ENCODE data around the gene LCLAT1.

Gene LCLAT1

GRCh38 chr2:30509716-30510115, 62.7 kb downstream of the LCLAT1 start:
- CTCF ChIA-PET: interaction anchor here (0.6 to 1.6 kb wide), 2 partner anchors 52 to 175 kb away, joined by 3 to 4 read pairs; no protein-coding TSS in a partner anchor
- H3K27ac ChIP-seq (ENCODE audit: extremely low read depth, low read depth, low read length): no peak overlapping the region

GRCh38 chr2:30510409-30510808, 63.4 kb downstream of the LCLAT1 start:
- CTCF ChIA-PET: interaction anchor here (0.6 to 1.6 kb wide), 3 partner anchors 122 to 175 kb away, joined by 3 to 4 read pairs (median 3); no protein-coding TSS in a partner anchor
- Histone ChIP-seq H3K36me3 (ENCODE audit: control insufficient read depth in 2 of 2, insufficient read depth in 1 of 2, low read length in 2 of 2) (no peaks in the 10 kb centered on the region), H3K9me3 (ENCODE audit: control insufficient read depth, insufficient read depth, low read depth, low read length) (no peaks in the 10 kb centered on the region), H3K4me3 (ENCODE audit: low read depth, low read length) (no peak overlapping the region), H3K4me1 (ENCODE audit: control insufficient read depth, insufficient read depth, low read length) (peaks cover 50% of the 10 kb centered on the region), H3K27ac (ENCODE audit: extremely low read depth, low read depth, low read length) (no peak overlapping the region)
- POLR2A ChIA-PET: no interaction called here
- TF ChIP-seq TCF7L2 (IDR thresholded peaks at IDR 0.05; ENCODE audit: borderline replicate concordance, low read depth, low read length): no peak
- no peak for TF ChIP-seq ZNF837 (tag by site-specific recombination; IDR thresholded peaks at IDR 0.05)
- no peak for TF ChIP-seq ZNF626 (tag by site-specific recombination; IDR thresholded peaks at IDR 0.05)
- TF ChIP-seq ZNF660 (tag by site-specific recombination; IDR thresholded peaks at IDR 0.05): no peak

More at GRCh38 chr2:30509716-30510115, 62.7 kb downstream of the LCLAT1 start:
- H3K4me3 ChIP-seq (ENCODE audit: low read depth, low read length): no peak overlapping the region
- H3K36me3 ChIP-seq (ENCODE audit: control insufficient read depth in 2 of 2, insufficient read depth in 1 of 2, low read length in 2 of 2): no peaks in the 10 kb centered on the region
- no peak for TF ChIP-seq ZNF398 (tag by site-specific recombination; IDR thresholded peaks at IDR 0.05)
- TF ChIP-seq ZBTB20 (tag by site-specific recombination; IDR thresholded peaks at IDR 0.05): no peak
- TF ChIP-seq ZBTB48 (tag by site-specific recombination; IDR thresholded peaks at IDR 0.05): no peak
- TF ChIP-seq ZNF658 (tag by site-specific recombination; IDR thresholded peaks at IDR 0.05): no peak
- no peak for TF ChIP-seq ZNF76 (tag by site-specific recombination; IDR thresholded peaks at IDR 0.05; ENCODE audit: borderline replicate concordance, low read depth)
- TF ChIP-seq ZNF514 (tag by site-specific recombination; IDR thresholded peaks at IDR 0.05): no peak
- no peak for TF ChIP-seq ZNF670 (tag by site-specific recombination; IDR thresholded peaks at IDR 0.05; ENCODE audit: low read depth)
- no peak for TF ChIP-seq ZNF211 (tag by site-specific recombination; IDR thresholded peaks at IDR 0.05; ENCODE audit: low read depth)
- TF ChIP-seq, protein P1, sequence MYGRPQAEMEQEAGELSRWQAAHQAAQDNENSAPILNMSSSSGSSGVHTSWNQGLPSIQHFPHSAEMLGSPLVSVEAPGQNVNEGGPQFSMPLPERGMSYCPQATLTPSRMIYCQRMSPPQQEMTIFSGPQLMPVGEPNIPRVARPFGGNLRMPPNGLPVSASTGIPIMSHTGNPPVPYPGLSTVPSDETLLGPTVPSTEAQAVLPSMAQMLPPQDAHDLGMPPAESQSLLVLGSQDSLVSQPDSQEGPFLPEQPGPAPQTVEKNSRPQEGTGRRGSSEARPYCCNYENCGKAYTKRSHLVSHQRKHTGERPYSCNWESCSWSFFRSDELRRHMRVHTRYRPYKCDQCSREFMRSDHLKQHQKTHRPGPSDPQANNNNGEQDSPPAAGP (tag by site-specific recombination; IDR thresholded peaks at IDR 0.05): no peak
- TF ChIP-seq ZNF366 (tag by site-specific recombination; conservative IDR thresholded peaks at IDR 0.05): no peak
- TF ChIP-seq ZNF341 (tag by site-specific recombination; IDR thresholded peaks at IDR 0.05; ENCODE audit: low read depth): no peak
- TF ChIP-seq BCL11B (tag by site-specific recombination; IDR thresholded peaks at IDR 0.05; ENCODE audit: low read depth): no peak
- TF ChIP-seq ZNF155 (tag by site-specific recombination; IDR thresholded peaks at IDR 0.05): no peak
- TF ChIP-seq ZFP69B (tag by site-specific recombination; IDR thresholded peaks at IDR 0.05): no peak
- TF ChIP-seq, protein P2, sequence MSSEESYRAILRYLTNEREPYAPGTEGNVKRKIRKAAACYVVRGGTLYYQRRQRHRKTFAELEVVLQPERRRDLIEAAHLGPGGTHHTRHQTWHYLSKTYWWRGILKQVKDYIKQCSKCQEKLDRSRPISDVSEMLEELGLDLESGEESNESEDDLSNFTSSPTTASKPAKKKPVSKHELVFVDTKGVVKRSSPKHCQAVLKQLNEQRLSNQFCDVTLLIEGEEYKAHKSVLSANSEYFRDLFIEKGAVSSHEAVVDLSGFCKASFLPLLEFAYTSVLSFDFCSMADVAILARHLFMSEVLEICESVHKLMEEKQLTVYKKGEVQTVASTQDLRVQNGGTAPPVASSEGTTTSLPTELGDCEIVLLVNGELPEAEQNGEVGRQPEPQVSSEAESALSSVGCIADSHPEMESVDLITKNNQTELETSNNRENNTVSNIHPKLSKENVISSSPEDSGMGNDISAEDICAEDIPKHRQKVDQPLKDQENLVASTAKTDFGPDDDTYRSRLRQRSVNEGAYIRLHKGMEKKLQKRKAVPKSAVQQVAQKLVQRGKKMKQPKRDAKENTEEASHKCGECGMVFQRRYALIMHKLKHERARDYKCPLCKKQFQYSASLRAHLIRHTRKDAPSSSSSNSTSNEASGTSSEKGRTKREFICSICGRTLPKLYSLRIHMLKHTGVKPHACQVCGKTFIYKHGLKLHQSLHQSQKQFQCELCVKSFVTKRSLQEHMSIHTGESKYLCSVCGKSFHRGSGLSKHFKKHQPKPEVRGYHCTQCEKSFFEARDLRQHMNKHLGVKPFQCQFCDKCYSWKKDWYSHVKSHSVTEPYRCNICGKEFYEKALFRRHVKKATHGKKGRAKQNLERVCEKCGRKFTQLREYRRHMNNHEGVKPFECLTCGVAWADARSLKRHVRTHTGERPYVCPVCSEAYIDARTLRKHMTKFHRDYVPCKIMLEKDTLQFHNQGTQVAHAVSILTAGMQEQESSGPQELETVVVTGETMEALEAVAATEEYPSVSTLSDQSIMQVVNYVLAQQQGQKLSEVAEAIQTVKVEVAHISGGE (tag by site-specific recombination; conservative IDR thresholded peaks at IDR 0.05; ENCODE audit: low read depth): no peak
- TF ChIP-seq ZNF777 (tag by site-specific recombination; IDR thresholded peaks at IDR 0.05; ENCODE audit: borderline replicate concordance): no peak
- TF ChIP-seq RBAK (tag by site-specific recombination; IDR thresholded peaks at IDR 0.05): no peak
- TF ChIP-seq ZNF248 (tag by site-specific recombination; IDR thresholded peaks at IDR 0.05): no peak
- no peak for TF ChIP-seq ZNF266 (tag by site-specific recombination; IDR thresholded peaks at IDR 0.05; ENCODE audit: low read depth)
- peaks cover 48% of the 10 kb centered on the region for H3K4me1 ChIP-seq (ENCODE audit: control insufficient read depth, insufficient read depth, low read length)
- POLR2A ChIA-PET: interaction anchor here (0.5 kb wide), 1 partner anchor 322 kb away, joined by 3 read pairs; no protein-coding TSS in a partner anchor
- no peaks in the 10 kb centered on the region for H3K9me3 ChIP-seq (ENCODE audit: control insufficient read depth, insufficient read depth, low read depth, low read length)

Measured in HEK293 (cell line).